Hepatocyte (in vitro differentiated cells): ENCODE results near the gene MESD. TPM values are rescaled to one million over a fixed set of nuclear protein-coding genes. Genes with fewer than 3 reads are reported as not detected.

Experiments used
- DNase-seq: peaks from one replicate; pipeline ENCODE4 v3.0.0-alpha.2; 2016; ENCODE audit warnings: low spot score
- H2AFZ ChIP-seq: fragments of 200-600 bp; sonication (generic); 2 replicates; pipeline ENCODE4 v1.6.0; 2016; ENCODE audit warnings: antibody characterized with exemption, mild to moderate bottlenecking
- H3K27ac ChIP-seq: fragments of 200-600 bp; sonication (generic); 2 replicates; pipeline ENCODE4 v1.5.1; 2016; ENCODE audit warnings: mild to moderate bottlenecking
- H3K27me3 ChIP-seq: fragments of 200-600 bp; sonication (generic); 2 replicates; pipeline ENCODE4 v1.6.1; 2016
- H3K36me3 ChIP-seq: fragments of 200-600 bp; sonication (generic); replicated peaks from 2 replicates; pipeline ENCODE4 v1.5.1; 2016; ENCODE audit warnings: low read depth; ENCODE audit not compliant: insufficient read depth
- H3K4me1 ChIP-seq: fragments of 200-600 bp; sonication (generic); 2 replicates; pipeline ENCODE4 v1.5.1; 2016; ENCODE audit warnings: mild to moderate bottlenecking, moderate library complexity; ENCODE audit not compliant: insufficient read depth
- H3K4me2 ChIP-seq: fragments of 200-600 bp; sonication (generic); 2 replicates; pipeline ENCODE4 v1.6.0; 2016
- H3K4me3 ChIP-seq: fragments of 200-600 bp; sonication (generic); 2 replicates; pipeline ENCODE4 v1.5.1; 2016; ENCODE audit warnings: mild to moderate bottlenecking
- H3K79me2 ChIP-seq: fragments of 200-600 bp; sonication (generic); 2 replicates; pipeline ENCODE4 v1.6.0; 2017; ENCODE audit warnings: mild to moderate bottlenecking
- H3K9me2 ChIP-seq: fragments of 200-600 bp; sonication (generic); replicated peaks from 2 replicates; pipeline ENCODE4 v1.6.0; 2017; ENCODE audit warnings: mild to moderate bottlenecking; ENCODE audit not compliant: insufficient read depth
- H3K9me3 ChIP-seq: fragments of 200-600 bp; sonication (generic); 2 replicates; pipeline ENCODE4 v1.5.1; 2016; ENCODE audit warnings: low read depth, mild to moderate bottlenecking
- H4K20me1 ChIP-seq: fragments of 200-600 bp; sonication (generic); 2 replicates; pipeline ENCODE4 v1.6.0; 2016; ENCODE audit warnings: mild to moderate bottlenecking; ENCODE audit not compliant: insufficient read depth, poor library complexity, severe bottlenecking
- EZH2 ChIP-seq: fragments of 200-600 bp; sonication (generic); IDR thresholded peaks from 2 replicates; pipeline ENCODE4 v1.6.1; 2016; ENCODE audit warnings: antibody characterized with exemption, mild to moderate bottlenecking, borderline replicate concordance
- EZH2phosphoT487 ChIP-seq: fragments of 200-600 bp; sonication (generic); IDR thresholded peaks from one replicate; pipeline ENCODE4 v1.6.1; 2018; ENCODE audit warnings: antibody characterized with exemption, mild to moderate bottlenecking, low read depth, moderate library complexity; ENCODE audit not compliant: unreplicated experiment, severe bottlenecking
- WGBS: methylation state at CpG from one replicate; pipeline ENCODE4 v1.1.6; 2016; ENCODE audit warnings: low lambda C conversion rate; ENCODE audit errors: missing lambda C conversion rate; 5-methylcytosine and 5-hydroxymethylcytosine counted together
- polyA plus RNA-seq: library from polyadenylated mRNA; unstranded; fragments of >200 nt; fragmentation: Nextera tagmentation; extraction: Ambion mirVana; gene quantifications from 2 replicates; pipeline ENCODE4 v1.2.1, GENCODE V29; 2016
- total RNA-seq: library from RNA; depleted of rRNA; stranded (reverse); fragments of >200 nt; gene quantifications from 2 replicates; pipeline ENCODE4 v1.2.3, GENCODE V29; 2014
- TF ChIP-seq, protein P1 (sequence below): fragments of 200-600 bp; sonication (generic); IDR thresholded peaks from 2 replicates; pipeline ENCODE4 v1.5.1; 2016; ENCODE audit warnings: antibody characterized with exemption, mild to moderate bottlenecking; ENCODE audit not compliant: poor library complexity

Gene MESD
- total and polyA plus RNA-seq, 2 experiments from 2014 or later = 27.1 to 52.2 TPM

DNA sequence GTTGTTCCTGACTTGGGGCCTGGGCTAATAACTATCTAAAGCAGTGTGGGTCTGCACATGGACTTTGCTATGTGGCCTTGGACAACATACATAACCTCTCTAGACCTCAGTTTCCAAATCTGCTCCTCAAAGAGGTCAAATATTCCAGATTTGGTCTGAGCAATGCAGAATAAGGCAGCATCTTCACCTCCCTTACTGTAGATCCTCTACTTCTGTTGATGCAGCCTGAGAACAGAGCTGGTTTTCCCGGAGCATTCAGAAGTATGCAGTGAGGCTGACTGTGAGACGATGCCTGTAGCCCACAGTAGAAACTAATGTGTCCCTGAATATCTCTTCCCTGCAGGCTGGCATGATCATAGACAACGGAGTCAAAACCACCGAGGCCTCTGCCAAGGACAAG lies 65.3 kb downstream of the MESD start:
- no peak for TF ChIP-seq EZH2phosphoT487
- TF ChIP-seq, protein P1, sequence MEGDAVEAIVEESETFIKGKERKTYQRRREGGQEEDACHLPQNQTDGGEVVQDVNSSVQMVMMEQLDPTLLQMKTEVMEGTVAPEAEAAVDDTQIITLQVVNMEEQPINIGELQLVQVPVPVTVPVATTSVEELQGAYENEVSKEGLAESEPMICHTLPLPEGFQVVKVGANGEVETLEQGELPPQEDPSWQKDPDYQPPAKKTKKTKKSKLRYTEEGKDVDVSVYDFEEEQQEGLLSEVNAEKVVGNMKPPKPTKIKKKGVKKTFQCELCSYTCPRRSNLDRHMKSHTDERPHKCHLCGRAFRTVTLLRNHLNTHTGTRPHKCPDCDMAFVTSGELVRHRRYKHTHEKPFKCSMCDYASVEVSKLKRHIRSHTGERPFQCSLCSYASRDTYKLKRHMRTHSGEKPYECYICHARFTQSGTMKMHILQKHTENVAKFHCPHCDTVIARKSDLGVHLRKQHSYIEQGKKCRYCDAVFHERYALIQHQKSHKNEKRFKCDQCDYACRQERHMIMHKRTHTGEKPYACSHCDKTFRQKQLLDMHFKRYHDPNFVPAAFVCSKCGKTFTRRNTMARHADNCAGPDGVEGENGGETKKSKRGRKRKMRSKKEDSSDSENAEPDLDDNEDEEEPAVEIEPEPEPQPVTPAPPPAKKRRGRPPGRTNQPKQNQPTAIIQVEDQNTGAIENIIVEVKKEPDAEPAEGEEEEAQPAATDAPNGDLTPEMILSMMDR = no peak
- TF ChIP-seq EZH2 = no peak
- H3K9me2 ChIP-seq = no peaks in the 10 kb centered on the region
- no peak overlapping the region for H3K27ac ChIP-seq
- no peak overlapping the region for H3K4me2 ChIP-seq
- H3K79me2 ChIP-seq = no peaks in the 10 kb centered on the region
- WGBS = 92% methylated on average over 4 of the region's 4 CpGs
- H4K20me1 ChIP-seq = no peaks in the 10 kb centered on the region
- no peaks in the 10 kb centered on the region for H3K27me3 ChIP-seq
- H3K9me3 ChIP-seq = no peaks in the 10 kb centered on the region
- no peak overlapping the region for H3K4me3 ChIP-seq
- no peaks in the 10 kb centered on the region for H3K4me1 ChIP-seq
- DNase-seq = no peak
- no peaks in the 10 kb centered on the region for H3K36me3 ChIP-seq
- no peak overlapping the region for H2AFZ ChIP-seq

DNA sequence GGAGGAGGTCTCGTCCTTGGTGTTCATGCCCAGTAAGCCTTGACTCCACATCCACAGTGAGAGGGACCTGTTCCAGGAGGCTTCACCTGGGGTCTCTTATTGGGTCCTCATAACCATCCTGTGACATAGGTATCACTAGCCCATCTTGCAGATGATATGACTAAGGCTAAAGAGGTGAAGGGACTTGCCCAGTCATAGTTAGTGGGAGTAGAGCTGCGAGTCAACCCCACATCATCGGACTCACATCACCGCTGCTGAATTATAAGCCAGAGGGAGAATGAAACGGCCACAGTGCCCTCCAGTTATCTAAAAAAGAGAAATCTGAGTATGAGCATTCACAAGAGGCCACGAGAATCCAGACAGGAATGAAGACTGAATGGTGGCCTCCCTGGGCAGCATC lies 66.0 kb downstream of the MESD start:
- Histone ChIP-seq H3K79me2 (no peaks in the 10 kb centered on the region), H3K4me2 (no peak overlapping the region), H4K20me1 (no peaks in the 10 kb centered on the region), H3K9me2 (no peaks in the 10 kb centered on the region), H2AFZ (no peak overlapping the region), H3K9me3 (no peaks in the 10 kb centered on the region), H3K27ac (no peak overlapping the region), H3K36me3 (no peaks in the 10 kb centered on the region), H3K4me3 (no peak overlapping the region), H3K4me1 (no peaks in the 10 kb centered on the region), H3K27me3 (no peaks in the 10 kb centered on the region)
- WGBS = 91% methylated on average over 6 of the region's 6 CpGs
- DNase-seq = no peak
- TF ChIP-seq EZH2phosphoT487 (no peak), EZH2 (no peak)
- TF ChIP-seq, protein P1 = no peak

DNA sequence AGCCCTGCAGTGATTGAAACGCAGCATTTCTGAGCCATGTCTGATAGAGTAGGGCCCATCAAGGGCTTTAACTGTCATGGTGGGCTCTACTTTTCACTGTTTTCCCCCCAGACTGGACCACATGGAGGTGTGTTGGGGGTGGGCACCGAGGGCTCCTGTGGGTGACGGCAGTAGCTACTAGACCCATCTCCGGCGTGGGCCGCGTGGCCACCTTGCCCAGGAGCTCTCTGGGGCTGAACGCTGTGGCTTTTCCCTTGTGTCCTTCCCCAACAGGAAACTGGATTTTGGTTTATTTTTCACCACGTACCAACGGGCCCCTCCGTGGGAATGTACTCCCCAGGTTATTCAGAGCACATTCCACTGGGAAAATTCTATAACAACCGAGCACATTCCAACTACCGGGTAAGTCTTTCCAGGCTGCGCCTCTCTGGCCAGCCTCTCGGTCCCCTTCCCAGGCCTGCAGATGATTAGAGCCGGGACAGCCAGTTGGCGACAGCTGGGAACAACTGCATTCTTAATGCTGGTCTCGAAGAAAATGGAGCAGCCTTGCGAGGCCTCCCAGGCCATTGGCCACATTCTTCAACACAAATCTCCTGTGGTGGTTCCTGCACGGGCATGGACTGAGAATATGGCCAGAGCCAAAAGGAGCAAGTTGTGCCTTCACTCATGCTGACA lies 67.7 kb downstream of the MESD start:
- Histone ChIP-seq H3K27ac (no peak overlapping the region), H3K9me3 (no peaks in the 10 kb centered on the region), H4K20me1 (no peaks in the 10 kb centered on the region), H3K4me3 (no peak overlapping the region), H2AFZ (no peak overlapping the region), H3K4me1 (no peaks in the 10 kb centered on the region), H3K27me3 (no peaks in the 10 kb centered on the region), H3K79me2 (no peaks in the 10 kb centered on the region), H3K36me3 (no peaks in the 10 kb centered on the region), H3K4me2 (no peak overlapping the region), H3K9me2 (no peaks in the 10 kb centered on the region)
- DNase-seq = no peak
- TF ChIP-seq, protein P1 = no peak
- no peak for TF ChIP-seq EZH2
- TF ChIP-seq EZH2phosphoT487 = no peak
- 82% methylated on average over 20 of the region's 20 CpGs for WGBS
